HL-60 (cell line): ENCODE measurements around the gene RGR.

Source experiments
- CTCF ChIP-seq: IDR thresholded peaks from one replicate; pipeline ENCODE4 v1.5.1; 2011; ENCODE audit warnings: low read length, control low read depth, inconsistent platforms; ENCODE audit not compliant: insufficient read depth
- GABPA ChIP-seq: IDR thresholded peaks from 2 replicates; pipeline ENCODE4 v1.6.1; 2012; ENCODE audit warnings: low read depth
- POLR2AphosphoS5 ChIP-seq: IDR thresholded peaks from 2 replicates; pipeline ENCODE4 v1.6.1; 2012; ENCODE audit warnings: low read depth
- REST ChIP-seq: IDR thresholded peaks from 2 replicates; pipeline ENCODE4 v1.6.1; 2012; ENCODE audit warnings: low read depth; ENCODE audit not compliant: insufficient replicate concordance
- SPI1 ChIP-seq: IDR thresholded peaks from 2 replicates; pipeline ENCODE4 v1.6.1; 2012; ENCODE audit warnings: low read depth, mild to moderate bottlenecking, borderline replicate concordance

- TF ChIP-seq CTCF (no peak), POLR2AphosphoS5 (no peak), REST (no peak), GABPA (no peak), SPI1 (no peak)
Observed at GRCh38 chr10:84225427-84226173, 19.3 kb upstream of the RGR start, which contains the start of gene LRIT2.
